OCI-M2 (cell line): ENCODE results near the gene COX19.
"Not testable (repeated sequence)": the region's sequence is repeated elsewhere in the genome, so short reads cannot be mapped to it uniquely, and the experiment has no call there.

Experiments
- DNase-seq: peaks from one replicate; lab custom pipeline; 2025; ENCODE audit not compliant: unreplicated experiment; lab: John Stamatoyannopoulos, UW

The COX19 gene

DNA sequence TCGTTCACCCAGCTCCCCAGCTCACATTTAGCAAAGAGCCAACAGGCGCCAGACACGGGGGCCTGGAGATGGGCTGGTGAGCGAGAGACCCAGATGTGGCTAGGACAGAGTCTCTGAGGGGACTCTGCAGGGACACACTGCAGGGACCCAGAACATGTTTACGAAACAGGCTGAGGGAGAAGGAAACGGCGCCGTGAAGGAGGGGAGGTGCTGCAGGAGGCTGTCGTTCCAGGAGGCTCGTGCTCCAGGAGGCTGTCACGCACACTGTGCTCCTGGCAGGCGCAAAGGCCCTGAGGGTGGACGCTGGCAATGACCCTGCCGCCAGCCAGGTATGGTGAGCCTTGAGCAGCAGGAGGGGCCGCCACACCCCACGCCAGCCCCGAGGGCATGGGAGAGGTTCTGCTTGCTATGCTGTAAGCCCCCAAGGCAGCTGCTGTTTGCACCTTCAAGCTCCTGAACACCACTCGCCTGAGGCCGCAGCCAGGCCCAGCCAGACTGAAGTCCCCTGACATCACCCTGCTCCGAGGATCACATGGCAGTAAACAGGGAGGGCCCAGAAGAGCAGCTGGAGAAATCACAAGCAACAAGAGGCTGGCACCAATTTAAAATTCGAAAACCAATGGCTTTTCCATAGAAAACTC lies 48.2 kb downstream of the COX19 start:
- no peak for DNase-seq

DNA sequence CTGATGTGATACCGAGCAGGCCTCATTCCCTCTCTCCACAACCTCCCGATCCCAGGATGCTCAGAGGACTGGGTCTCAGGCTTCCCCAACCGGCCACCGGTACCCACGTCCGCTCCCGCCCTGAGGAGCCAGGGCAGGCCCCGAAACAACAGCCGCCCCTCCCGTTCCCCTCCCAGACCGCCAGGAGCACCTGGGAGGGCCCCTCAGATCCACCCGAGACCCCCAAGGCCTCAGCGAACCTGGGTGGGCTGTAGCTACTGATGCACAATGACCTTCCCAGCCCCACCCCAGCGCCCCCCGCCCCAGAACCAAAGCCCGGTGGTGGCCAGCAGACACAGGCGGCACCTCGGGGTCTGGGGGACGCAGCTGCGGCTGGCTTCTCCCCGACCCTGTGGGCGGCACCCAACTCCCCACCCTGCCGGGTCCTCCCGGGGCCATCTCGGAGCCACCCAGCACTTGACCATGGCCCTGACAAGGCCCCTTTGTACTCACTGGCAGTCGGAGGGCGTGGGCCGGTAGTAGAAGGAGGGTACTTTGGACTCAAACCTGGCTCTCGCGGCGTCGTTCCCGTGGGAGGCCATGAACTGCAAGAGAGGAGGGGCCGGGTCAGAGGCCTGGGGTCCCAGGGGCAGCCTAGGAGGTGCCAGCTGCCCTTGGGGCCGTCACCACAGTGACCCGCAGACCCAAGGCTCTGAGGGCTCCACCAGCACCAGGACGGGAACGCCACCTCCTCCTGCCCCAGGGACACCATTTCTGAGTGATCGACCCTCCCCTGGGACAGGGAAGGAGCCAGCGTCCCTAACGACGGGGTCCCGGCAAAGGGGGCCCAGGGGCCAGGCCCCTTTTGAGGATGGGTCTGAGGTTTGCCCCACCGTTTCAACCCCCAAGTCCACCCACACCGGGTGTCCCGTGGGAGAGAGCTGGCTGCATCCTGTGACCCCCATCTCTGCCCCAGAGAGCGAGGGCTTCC lies 49.0 kb downstream of the COX19 start:
- DNase-seq, result no peak

DNA sequence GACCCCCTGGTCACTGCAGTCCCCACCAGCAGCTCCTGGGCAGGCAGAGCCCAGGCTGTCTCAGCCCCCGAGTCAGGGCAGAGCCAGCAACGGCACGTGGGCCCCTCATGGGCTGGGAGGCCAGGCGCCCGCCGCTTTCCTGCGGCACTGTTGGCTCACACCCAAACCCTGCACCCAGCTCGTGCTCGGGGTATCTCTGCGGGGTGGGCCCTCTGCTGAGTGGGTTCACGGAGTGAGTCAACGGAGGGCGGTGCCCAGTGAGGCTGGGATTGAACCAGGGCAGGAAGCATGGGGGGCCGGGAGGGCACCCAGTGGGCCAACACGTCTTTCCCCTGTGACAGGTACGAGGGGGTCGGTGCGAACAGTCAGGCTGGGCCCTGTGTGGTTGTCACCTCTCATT lies 49.7 kb downstream of the COX19 start:
- no peak for DNase-seq

DNA sequence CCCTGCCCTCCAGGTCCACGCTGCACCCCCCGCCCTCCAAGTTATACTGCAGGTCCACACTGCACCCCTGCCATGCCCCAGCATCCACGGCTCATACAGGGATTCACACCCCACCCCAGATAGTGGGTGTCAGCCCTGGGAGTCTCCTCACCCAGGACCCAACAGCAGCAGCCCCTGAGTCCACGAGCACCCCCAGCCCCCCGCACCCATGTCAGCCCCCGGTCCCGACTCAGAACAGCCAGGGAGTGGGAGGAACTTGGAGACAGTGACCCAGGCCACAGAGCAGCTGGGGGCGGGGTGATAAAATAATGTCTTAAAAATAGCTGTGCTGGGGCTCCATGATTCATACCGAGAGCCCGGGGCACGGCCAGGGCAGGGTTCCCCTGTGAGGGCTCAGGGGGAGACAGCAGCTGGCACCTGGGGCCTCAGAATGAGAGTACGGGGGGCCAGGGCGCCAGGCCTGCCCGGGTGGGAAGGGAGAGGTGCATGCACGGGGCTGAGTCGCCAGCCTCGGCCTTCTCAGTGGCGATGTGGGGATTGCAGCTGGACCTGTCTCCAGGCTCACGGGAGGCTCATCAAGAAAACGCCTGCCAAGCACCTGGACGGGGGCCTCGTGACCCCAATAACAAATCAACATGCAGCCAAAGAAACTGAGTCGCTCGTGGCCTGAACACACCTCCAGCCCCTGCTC lies 50.7 kb downstream of the COX19 start:
- no peak for DNase-seq

DNA sequence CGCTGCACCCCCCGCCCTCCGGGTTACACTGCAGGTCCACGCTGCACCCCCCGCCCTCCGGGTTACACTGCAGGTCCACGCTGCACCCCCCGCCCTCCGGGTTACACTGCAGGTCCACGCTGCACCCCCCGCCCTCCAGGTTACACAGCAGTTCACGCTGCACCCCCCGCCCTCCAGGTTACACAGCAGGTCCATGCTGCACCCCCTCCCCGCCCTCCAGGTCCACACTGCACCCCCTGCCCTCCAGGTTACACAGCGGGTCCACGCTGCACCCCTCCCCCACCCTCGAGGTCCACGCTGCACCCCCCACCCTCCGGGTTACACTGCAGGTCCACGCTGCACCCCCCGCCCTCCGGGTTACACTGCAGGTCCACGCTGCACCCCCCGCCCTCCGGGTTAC lies 51.3 kb downstream of the COX19 start:
- DNase-seq, result not testable (repeated sequence)

DNA sequence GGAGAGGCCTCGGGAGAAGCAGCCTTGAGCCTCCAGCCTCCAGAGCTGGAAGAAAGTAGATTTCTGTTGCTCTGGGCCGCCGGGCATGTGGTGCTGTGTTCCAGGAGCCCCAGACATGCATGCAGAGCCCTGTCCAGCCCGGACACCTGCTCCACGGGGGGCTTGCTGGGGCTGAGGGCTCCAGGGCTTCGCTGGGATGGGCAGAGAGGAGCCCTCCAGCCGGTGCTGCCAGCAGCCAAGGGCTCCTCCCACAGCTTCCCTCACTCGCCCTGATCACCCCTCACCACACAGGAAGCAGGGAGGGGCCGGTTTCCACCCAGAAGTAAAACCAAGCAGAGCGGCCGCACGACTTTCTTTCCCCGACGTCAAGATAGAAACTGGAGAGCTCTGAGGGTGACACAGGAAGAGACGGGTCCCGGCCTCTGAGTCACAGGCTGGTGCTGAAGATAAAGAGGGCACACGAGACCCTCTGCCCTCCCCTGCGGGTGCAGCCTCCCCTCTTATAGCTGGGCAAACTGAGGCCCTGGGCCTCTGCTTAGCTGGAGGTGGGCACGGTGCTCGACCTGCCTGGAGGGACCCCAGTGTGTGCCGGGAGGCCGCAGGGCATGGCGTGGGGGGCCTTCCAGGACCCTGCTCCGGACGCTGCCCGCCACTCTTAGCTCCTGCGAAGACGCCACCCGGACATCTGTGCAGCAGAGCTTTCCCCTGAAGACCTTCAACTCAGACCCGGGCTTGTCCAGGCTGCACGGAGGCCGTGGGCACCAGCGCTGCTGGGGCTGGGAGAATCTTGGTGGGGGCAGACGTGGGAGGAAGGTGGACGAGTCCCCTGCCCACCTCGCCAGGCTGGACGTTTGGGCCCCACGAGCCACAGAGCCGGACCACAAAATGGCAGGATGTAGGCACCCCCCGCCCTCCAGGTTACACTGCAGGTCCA lies 52.0 kb downstream of the COX19 start:
- DNase-seq, result no peak

DNA sequence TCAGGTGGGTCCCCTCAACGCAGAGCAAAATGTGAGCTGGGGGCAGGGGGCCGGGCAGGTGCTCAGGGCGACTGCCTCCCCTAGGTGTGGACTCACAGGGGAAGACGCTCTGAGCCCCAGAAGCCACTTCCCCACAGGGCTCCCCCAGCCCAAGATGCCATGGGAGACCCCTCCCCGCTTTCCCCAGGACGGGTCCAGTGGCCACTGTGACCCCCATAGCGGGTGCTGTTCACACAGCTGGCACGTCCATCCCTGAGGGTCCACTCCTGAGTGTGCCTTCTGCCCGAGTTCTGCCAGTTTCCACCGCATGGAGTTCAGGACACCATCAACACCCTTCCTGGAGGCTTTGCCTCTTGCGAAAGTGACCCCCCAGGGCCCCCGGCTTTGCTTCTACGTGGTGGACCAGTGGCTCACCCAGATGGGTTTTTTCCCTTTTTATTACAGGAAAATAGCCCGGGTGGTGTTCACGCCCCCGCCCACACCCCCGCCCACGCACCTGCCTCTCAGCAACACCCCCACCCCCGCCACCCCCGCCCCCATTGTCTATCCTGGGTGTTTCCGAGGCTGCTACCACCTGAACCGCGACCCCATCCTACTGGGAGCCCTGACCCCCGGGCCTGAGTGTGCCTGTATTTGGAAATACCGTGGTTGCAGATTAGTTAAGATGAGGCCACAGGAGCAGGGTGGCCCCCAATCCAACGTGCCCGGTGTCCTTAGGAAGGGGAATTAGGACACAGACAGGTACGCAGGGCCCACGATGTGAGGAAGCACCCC lies 52.8 kb downstream of the COX19 start:
- no peak for DNase-seq

DNA sequence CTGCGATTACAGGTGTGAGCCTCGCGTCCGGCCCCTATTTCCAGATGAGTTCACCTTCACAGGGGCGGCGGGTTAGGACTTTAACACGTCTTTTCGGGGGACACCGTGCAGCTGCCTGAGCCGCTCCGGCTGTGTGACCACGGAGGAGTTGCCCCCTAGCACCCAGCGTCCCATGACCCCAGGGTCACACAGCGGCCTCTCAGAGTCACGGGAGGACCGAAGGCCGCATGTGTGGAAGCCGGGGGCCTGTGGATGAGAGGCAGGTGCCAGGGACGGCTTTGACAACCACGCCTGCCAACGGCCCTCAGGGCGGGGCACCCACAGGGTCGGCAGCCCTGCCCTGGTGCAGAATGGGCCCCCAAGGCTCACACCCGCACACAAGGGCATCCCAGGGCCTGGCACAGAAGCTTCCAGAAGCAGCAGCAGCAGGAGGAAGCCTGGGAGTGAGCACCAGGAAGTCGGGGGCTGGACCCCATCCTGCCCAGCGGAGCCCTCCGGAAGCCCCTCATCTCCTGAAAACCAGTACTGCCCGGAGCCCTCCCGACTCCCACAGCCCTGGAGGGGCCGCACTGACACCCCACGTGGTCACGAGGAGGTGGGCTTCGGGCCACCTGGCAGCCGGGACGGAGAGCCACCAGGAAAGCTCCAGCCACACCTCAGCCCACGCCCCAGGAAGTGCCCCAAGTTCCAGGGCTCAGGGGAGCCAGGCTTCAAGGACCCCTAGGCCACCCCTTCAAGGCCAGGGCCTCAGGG lies 53.6 kb downstream of the COX19 start:
- DNase-seq, result no peak

DNA sequence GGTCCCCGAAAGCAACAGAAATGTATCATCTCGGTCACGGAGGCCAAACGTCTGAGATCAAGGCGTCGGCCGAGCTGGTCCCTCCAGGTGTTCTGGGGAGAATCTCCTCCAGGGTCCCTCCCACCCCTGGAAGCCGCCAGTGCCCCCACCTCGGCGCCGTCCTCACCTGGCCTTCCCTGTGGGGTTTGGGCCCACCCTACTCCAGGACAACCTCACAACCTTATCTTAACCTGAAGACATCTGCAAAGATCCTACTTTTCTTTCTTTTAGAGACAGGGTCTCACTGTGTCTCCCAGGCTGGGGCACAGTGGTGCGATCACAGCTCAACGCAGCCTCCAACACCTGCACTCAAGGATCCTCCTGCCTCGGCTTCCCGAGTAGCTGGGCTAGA lies 54.3 kb downstream of the COX19 start:
- DNase-seq, result no peak

DNA sequence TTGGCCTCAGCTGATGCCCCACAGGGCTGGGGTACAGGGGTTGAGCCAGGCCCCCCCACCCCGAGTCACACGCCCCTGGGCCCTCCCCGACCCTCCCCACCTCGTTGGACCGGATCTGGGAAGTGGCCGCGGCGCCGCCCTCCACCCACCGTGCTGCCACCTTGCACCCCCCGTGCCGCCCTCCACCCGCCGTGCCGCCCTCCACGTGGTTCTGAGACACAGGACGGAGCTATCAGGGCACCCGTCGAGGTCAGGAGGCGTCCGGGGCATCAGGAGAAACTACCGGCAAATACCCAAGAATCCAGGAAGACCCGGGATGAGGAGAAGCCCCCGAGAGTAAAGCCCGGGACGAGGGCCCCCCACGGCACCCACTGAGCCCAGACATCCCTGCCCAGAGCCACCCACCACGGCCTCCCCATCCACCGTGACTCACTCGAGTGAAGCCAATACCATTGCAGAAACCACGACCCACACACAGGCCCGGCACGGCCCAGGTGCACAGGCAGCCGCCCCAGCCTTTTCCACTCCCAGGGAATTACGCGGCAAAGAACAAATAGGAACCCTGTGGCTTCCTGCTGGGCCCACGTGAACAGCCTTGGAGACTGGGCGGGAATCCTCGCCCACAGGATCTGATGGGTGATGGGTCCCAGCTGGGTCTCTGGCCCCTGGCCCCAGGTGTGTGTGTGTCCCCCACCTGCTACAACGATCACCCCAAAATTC lies 54.8 kb downstream of the COX19 start:
- DNase-seq, result no peak

DNA sequence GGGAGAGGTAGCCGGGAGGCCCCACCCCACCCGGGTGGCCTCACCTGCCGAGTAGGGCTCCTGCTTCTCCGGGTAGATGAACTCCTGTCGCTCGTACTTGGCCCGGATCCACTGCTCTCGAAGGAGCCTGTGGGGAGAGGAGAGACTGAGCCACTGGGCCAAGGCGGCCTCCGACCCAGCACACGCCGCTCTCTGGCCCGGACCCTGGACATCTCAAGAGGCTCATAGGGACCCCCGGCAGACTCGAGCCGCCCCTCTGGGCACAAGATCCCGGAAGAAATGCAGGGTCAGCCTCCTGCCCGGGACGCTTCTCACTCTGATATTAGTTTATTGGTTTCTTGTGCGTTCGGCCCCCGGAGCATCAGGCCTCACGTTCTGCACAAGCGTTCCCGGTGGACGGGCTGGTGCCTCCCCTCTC lies 55.4 kb downstream of the COX19 start:
- no peak for DNase-seq

DNA sequence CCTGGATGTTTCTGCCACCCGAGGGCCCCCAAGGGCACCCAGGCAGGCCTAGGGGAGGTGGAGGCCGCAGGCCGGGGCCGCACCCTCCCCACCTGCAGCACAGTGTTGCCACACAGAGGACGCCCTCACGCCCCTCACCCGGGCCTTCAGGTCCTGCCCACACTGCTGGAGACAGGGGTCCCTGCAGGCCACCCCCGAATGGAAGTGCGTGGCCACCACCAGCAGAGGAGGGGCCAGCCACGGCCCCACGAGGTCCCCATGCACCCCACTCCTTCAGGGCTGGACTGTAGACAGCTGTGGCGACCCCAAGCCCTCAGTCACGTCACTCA lies 56.3 kb downstream of the COX19 start:
- DNase-seq, result no peak

DNA sequence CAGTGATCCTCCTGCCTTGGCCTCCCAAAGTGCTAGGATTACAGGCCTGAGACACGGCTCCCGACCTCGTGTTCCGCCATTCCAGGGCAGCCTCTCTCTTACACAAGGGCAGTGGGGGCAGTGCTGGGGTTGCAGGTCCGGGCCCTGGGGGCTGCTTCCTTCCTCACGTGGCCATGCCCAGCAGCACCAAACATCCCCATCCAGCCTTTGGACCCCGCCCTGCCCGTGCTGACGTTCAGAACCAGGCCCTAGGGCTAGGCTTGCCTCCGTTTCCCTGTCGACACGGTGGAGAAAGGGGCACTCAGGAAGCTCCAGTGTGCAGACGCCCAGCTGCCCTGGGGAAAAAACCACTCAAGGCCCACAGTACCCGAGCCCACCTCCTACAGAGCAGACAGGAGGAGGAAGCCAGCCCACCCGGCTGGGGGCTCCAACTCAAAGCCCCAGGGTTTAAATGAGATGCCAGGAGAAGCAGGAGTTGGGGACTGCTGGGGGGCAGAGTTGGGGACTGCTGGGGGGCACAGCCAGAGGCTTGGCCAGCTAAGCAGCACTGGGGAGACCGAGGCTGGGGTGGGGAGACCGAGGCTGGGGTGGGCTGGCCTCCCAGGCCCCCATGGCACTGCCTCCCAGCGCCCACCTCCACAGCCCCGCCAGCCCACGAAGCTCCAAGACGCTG lies 56.8 kb downstream of the COX19 start:
- DNase-seq, result no peak

DNA sequence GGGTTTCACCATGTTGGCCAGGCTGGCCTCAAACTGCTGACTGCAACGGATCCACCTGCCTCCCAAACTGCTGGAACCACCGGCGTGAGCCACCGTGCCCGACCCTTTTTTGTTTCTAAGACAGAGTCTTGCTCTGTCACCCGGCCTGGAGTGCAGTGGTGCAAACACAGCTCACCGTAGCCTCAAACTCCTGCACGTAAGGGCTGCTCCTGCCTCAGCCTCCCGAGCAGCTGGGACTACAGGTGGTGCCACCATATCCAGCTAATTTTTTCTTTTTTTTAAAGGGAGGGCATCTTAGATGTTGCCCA lies 57.3 kb downstream of the COX19 start:
- DNase-seq, result no peak

DNA sequence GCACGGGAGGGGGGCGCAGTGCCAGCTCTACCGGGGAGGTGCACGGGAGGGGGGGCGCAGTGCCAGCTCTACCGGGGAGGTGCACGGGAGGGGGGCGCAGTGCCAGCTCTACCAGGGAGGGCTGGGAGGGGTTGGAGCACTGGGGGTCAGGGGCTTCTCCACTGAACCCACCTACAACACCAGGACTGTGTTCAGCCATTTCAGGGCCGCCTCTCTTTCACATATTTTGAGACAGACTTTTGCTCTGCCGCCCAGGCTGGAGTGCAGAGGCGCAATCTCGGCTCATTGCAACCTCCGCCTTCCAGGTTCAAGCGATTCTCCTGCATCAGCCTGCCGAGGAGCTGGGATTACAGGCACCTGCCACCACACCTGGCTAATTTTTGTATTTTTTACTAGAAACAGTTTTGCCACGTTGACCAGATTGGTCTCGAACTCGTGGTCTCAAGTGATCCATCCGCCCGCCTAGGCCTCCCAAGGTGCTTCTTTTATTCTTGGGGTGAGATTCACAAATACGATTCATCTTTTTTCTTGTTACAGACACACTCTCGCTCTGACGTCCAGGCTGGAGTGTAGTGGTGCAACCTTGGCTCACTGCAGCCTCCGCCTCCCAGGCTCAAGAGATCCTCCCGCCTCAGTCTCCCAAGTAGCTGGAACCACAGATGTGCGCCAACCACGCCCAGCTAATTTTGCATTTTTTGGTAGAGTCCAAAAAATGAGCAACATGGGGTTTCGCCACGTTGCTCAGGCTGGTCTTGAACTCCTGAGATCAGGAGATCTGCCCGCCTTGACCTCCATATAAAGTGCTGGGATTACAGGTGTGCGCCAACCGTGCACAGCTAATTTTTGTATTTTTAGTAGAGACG lies 57.9 kb downstream of the COX19 start:
- no peak for DNase-seq

DNA sequence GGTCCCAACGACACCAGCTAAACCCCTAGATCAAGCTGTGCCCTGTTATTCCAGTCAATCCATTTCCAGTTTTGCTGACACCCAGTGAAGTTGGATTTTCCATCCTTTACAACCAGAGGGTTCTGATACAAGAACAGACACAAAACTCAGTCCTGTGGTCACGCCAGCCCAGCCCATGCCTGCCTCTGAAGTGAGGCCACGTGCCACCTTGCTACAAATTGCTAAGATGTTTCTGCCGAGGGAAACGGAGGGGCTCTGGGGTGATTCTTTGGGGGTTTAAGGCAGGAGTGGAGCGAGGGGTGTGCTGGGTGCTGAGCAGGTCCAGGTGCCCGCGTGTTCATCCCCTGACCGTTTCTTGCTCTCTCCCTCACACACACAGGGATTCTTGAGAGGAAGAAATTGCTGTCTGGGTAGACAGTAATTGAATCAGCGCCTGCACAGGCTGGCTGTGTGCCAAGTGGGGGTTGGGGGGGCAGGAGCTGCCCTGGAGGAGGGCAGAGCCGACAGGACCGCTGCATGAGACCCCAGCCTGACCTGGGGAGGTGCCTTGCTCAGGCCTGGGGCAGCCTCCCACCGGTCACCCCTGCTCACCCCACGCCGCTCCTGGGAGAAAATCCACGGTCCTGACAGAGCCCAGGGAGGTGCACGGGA lies 58.9 kb downstream of the COX19 start:
- DNase-seq, result no peak
